ENCODE results near the gene LMO7. TPM values are rescaled to one million over a fixed set of nuclear protein-coding genes. Genes with fewer than 3 reads are reported as not detected.

LMO7 gene
- total RNA-seq, 1 experiment from 2014 or later, result 11.8 TPM

- ChIA-PET CTCF (no interaction called here), POLR2A (no interaction called here)
- Histone ChIP-seq H3K36me3 (ENCODE audit: control insufficient read depth, insufficient read depth, low read length) (no peaks in the 10 kb centered on the region), H3K4me1 (ENCODE audit: control insufficient read depth, insufficient read depth, low read length) (no peaks in the 10 kb centered on the region), H3K27ac (ENCODE audit: low read length) (no peak overlapping the region), H3K27me3 (ENCODE audit: control insufficient read depth, insufficient read depth, low read length) (no peaks in the 10 kb centered on the region), H3K9me3 (ENCODE audit: control insufficient read depth, insufficient read depth, low read depth, low read length) (no peaks in the 10 kb centered on the region), H3K4me3 (ENCODE audit: low read depth in 2 of 2, low read length in 2 of 2) (no peak overlapping the region)
- DNase-seq (ENCODE audit: low read depth, low spot score) (no peak), ATAC-seq (no peak)
- intact Hi-C loops (cut with micrococcal nuclease; ENCODE audit: unreplicated experiment) (no loop called here), in situ Hi-C loops (cut with HindIII; ENCODE audit: low pct_unique_long_range_greater_than_20kb, low sequenced_read_pairs) (no loop called here)
- no TSS peak for BruUV-seq (replicated peaks)
- TF ChIP-seq CTCF (IDR thresholded peaks at IDR 0.05) (no peak), TCF7L2 (IDR thresholded peaks at IDR 0.05; ENCODE audit: low read depth, low read length) (no peak), SIN3A (IDR thresholded peaks at IDR 0.05; ENCODE audit: borderline replicate concordance, insufficient read depth, low read depth, low read length) (no peak)
- TF ChIP-seq, protein P1, sequence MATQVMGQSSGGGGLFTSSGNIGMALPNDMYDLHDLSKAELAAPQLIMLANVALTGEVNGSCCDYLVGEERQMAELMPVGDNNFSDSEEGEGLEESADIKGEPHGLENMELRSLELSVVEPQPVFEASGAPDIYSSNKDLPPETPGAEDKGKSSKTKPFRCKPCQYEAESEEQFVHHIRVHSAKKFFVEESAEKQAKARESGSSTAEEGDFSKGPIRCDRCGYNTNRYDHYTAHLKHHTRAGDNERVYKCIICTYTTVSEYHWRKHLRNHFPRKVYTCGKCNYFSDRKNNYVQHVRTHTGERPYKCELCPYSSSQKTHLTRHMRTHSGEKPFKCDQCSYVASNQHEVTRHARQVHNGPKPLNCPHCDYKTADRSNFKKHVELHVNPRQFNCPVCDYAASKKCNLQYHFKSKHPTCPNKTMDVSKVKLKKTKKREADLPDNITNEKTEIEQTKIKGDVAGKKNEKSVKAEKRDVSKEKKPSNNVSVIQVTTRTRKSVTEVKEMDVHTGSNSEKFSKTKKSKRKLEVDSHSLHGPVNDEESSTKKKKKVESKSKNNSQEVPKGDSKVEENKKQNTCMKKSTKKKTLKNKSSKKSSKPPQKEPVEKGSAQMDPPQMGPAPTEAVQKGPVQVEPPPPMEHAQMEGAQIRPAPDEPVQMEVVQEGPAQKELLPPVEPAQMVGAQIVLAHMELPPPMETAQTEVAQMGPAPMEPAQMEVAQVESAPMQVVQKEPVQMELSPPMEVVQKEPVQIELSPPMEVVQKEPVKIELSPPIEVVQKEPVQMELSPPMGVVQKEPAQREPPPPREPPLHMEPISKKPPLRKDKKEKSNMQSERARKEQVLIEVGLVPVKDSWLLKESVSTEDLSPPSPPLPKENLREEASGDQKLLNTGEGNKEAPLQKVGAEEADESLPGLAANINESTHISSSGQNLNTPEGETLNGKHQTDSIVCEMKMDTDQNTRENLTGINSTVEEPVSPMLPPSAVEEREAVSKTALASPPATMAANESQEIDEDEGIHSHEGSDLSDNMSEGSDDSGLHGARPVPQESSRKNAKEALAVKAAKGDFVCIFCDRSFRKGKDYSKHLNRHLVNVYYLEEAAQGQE (IDR thresholded peaks at IDR 0.05; ENCODE audit: insufficient read depth in 1 of 2, low read depth in 2 of 2, low read length in 1 of 2), result no peak
Observed at GRCh38 chr13:75656425-75656989, 20.4 kb downstream of the LMO7 start.

- ATAC-seq, result no peak
- Histone ChIP-seq H3K27ac (ENCODE audit: low read length) (no peak overlapping the region), H3K4me3 (ENCODE audit: low read depth in 2 of 2, low read length in 2 of 2) (no peak overlapping the region), H3K4me1 (ENCODE audit: control insufficient read depth, insufficient read depth, low read length) (no peaks in the 10 kb centered on the region), H3K9me3 (ENCODE audit: control insufficient read depth, insufficient read depth, low read depth, low read length) (no peaks in the 10 kb centered on the region), H3K36me3 (ENCODE audit: control insufficient read depth, insufficient read depth, low read length) (no peaks in the 10 kb centered on the region), H3K27me3 (ENCODE audit: control insufficient read depth, insufficient read depth, low read length) (no peaks in the 10 kb centered on the region)
- no peak for DNase-seq (ENCODE audit: low read depth, low spot score)
- POLR2A ChIA-PET, result no interaction called here
- TF ChIP-seq TCF7L2 (IDR thresholded peaks at IDR 0.05; ENCODE audit: low read depth, low read length), result no peak
- no peak for TF ChIP-seq SIN3A (IDR thresholded peaks at IDR 0.05; ENCODE audit: borderline replicate concordance, insufficient read depth, low read depth, low read length)
- TF ChIP-seq, protein P1 (IDR thresholded peaks at IDR 0.05; ENCODE audit: insufficient read depth in 1 of 2, low read depth in 2 of 2, low read length in 1 of 2), result no peak
- no peak for TF ChIP-seq CTCF (IDR thresholded peaks at IDR 0.05)
- no peak for TF ChIP-seq POLR2AphosphoS5 (IDR thresholded peaks at IDR 0.05; ENCODE audit: low read depth, low read length)
- intact Hi-C loops (cut with micrococcal nuclease; ENCODE audit: unreplicated experiment) (no loop called here), in situ Hi-C loops (cut with HindIII; ENCODE audit: low pct_unique_long_range_greater_than_20kb, low sequenced_read_pairs) (no loop called here)
- no TSS peak for BruUV-seq (replicated peaks)
- CTCF ChIA-PET, result no interaction called here
Observed at GRCh38 chr13:75657111-75657510, 21.0 kb downstream of the LMO7 start.

All from Panc1 (cell line).